ENCODE results near the gene AGR3.

Gene AGR3

GRCh38 chr7:16908561-16908960 is 26.8 kb upstream of the AGR3 start:
- no peak for TF ChIP-seq CTCF (IDR thresholded peaks at IDR 0.05; ENCODE audit: insufficient read depth, low read length, poor library complexity, severe bottlenecking)
- H3K36me3 ChIP-seq (ENCODE audit: control insufficient read depth, insufficient read depth, low read length): no peaks in the 10 kb centered on the region
- no peak overlapping the region for H3K4me3 ChIP-seq (replicated peaks; ENCODE audit: low read depth, low read length)
- H3K27me3 ChIP-seq (replicated peaks; ENCODE audit: control insufficient read depth, insufficient read depth, low read length): no peaks in the 10 kb centered on the region
- no peak for DNase-seq (ENCODE audit: extremely low read depth, insufficient read length)

- H3K4me3 ChIP-seq (replicated peaks; ENCODE audit: low read depth, low read length): no peak overlapping the region
- TF ChIP-seq CTCF (IDR thresholded peaks at IDR 0.05; ENCODE audit: insufficient read depth, low read length, poor library complexity, severe bottlenecking): no peak
- no peak for DNase-seq (ENCODE audit: extremely low read depth, insufficient read length)
Observed at GRCh38 chr7:16905300-16906044, 23.7 kb upstream of the AGR3 start.

GRCh38 chr7:16904076-16904475 is 22.3 kb upstream of the AGR3 start:
- no peak overlapping the region for H3K4me3 ChIP-seq (replicated peaks; ENCODE audit: low read depth, low read length)
- no peaks in the 10 kb centered on the region for H3K27me3 ChIP-seq (replicated peaks; ENCODE audit: control insufficient read depth, insufficient read depth, low read length)
- no peaks in the 10 kb centered on the region for H3K36me3 ChIP-seq (ENCODE audit: control insufficient read depth, insufficient read depth, low read length)
- no peak for DNase-seq (ENCODE audit: extremely low read depth, insufficient read length)
- TF ChIP-seq CTCF (IDR thresholded peaks at IDR 0.05; ENCODE audit: insufficient read depth, low read length, poor library complexity, severe bottlenecking): no peak

More at GRCh38 chr7:16905300-16906044, 23.7 kb upstream of the AGR3 start:
- Histone ChIP-seq H3K36me3 (ENCODE audit: control insufficient read depth, insufficient read depth, low read length) (no peaks in the 10 kb centered on the region), H3K27me3 (replicated peaks; ENCODE audit: control insufficient read depth, insufficient read depth, low read length) (no peaks in the 10 kb centered on the region)

GRCh38 chr7:16900209-16900768 is 18.5 kb upstream of the AGR3 start:
- no peak for TF ChIP-seq CTCF (IDR thresholded peaks at IDR 0.05; ENCODE audit: insufficient read depth, low read length, poor library complexity, severe bottlenecking)
- Histone ChIP-seq H3K36me3 (ENCODE audit: control insufficient read depth, insufficient read depth, low read length) (no peaks in the 10 kb centered on the region), H3K27me3 (replicated peaks; ENCODE audit: control insufficient read depth, insufficient read depth, low read length) (no peaks in the 10 kb centered on the region), H3K4me3 (replicated peaks; ENCODE audit: low read depth, low read length) (no peak overlapping the region)
- no peak for DNase-seq (ENCODE audit: extremely low read depth, insufficient read length)

- Histone ChIP-seq H3K36me3 (ENCODE audit: control insufficient read depth, insufficient read depth, low read length) (no peaks in the 10 kb centered on the region), H3K27me3 (replicated peaks; ENCODE audit: control insufficient read depth, insufficient read depth, low read length) (no peaks in the 10 kb centered on the region), H3K4me3 (replicated peaks; ENCODE audit: low read depth, low read length) (no peak overlapping the region)
- DNase-seq (ENCODE audit: extremely low read depth, insufficient read length): no peak
- no peak for TF ChIP-seq CTCF (IDR thresholded peaks at IDR 0.05; ENCODE audit: insufficient read depth, low read length, poor library complexity, severe bottlenecking)
Observed at GRCh38 chr7:16891874-16892643, 10.3 kb upstream of the AGR3 start.

Measured in GM06990 (cell line).